ENCODE data around the gene PTPN4. TPM values are rescaled to one million over a fixed set of nuclear protein-coding genes. Genes with fewer than 3 reads are reported as not detected.

The PTPN4 gene
- total RNA-seq, 1 experiment from 2014 or later: 80.5 TPM

GRCh38 chr2:119857742-119858141 is 98.0 kb downstream of the PTPN4 start:
- Histone ChIP-seq H2BK12ac (ENCODE audit: insufficient read length, low read depth, low read length) (no peak overlapping the region), H3K79me2 (ENCODE audit: insufficient read depth, low read length) (peaks cover 5% of the 10 kb centered on the region; the same call in 1 of the 2 replicates), H3K23me2 (ENCODE audit: insufficient read length, low read depth, low read length, poor library complexity, severe bottlenecking) (no peaks in the 10 kb centered on the region), H3K79me1 (ENCODE audit: insufficient read depth, low read depth, low read length, poor library complexity, severe bottlenecking) (peaks cover 11% of the 10 kb centered on the region), H3K14ac (ENCODE audit: insufficient read depth, low read length) (no peak overlapping the region), H3K18ac (ENCODE audit: insufficient read length, low read depth, low read length) (no peak overlapping the region), H4K8ac (replicated peaks; ENCODE audit: insufficient read length, low read depth, low read length) (no peak overlapping the region), H2BK120ac (ENCODE audit: low read depth, low read length, poor library complexity, severe bottlenecking) (no peak overlapping the region), H2BK5ac (ENCODE audit: insufficient read length, low read length) (no peak overlapping the region), H4K20me1 (ENCODE audit: control insufficient read depth, insufficient read depth, insufficient read length) (no peaks in the 10 kb centered on the region), H3T11ph (ENCODE audit: low read length) (no peak overlapping the region), H3K4me2 (ENCODE audit: insufficient read depth, insufficient read length, low read length) (no peak overlapping the region), H2AK5ac (ENCODE audit: insufficient read length, low read length) (no peak overlapping the region), H3K4ac (ENCODE audit: low read depth, low read length) (no peak overlapping the region), H3K9ac (ENCODE audit: extremely low read depth, insufficient read length, low read length) (no peak overlapping the region), H3K4me1 (ENCODE audit: insufficient read depth, low read length) (peaks cover 4% of the 10 kb centered on the region; the same call in 1 of the 2 replicates), H4K91ac (ENCODE audit: insufficient read length, low read depth, low read length) (no peak overlapping the region), H3K23ac (ENCODE audit: insufficient read length, low read depth, low read length) (no peak overlapping the region), H3K9me3 (ENCODE audit: control insufficient read depth, low read depth, low read length) (no peaks in the 10 kb centered on the region), H3K56ac (ENCODE audit: insufficient read length, low read depth, low read length) (no peak overlapping the region), H2AFZ (ENCODE audit: low read length) (no peak overlapping the region), H2BK20ac (ENCODE audit: low read depth, low read length, poor library complexity, severe bottlenecking) (no peak overlapping the region), H3K27me3 (ENCODE audit: insufficient read depth, low read length) (no peaks in the 10 kb centered on the region), H3K27ac (ENCODE audit: insufficient read length, low read depth, low read length) (no peak overlapping the region), H2BK15ac (ENCODE audit: low read depth, low read length) (no peak overlapping the region), H4K5ac (ENCODE audit: insufficient read length, low read depth, low read length) (no peak overlapping the region)
- DNase-seq: no peak
- no peaks in the 10 kb centered on the region for H3K27me3 Mint-ChIP-seq (ENCODE audit: low read depth)
- peaks cover 9 to 13% (median 11%) of the 10 kb centered on the region in 3 experiments for H3K36me3 Mint-ChIP-seq (ENCODE audit: insufficient read depth in 1 of 3, low read depth in 3 of 3)
- H3K4me1 Mint-ChIP-seq: peaks cover 36 to 49% of the 10 kb centered on the region in 2 experiments
- H3K9me3 Mint-ChIP-seq: peaks cover 5 to 9% of the 10 kb centered on the region in 2 experiments
- WGBS (ENCODE audit: extremely low coverage, insufficient read length, low lambda C conversion rate): no CpG with 5 or more reads among the region's 3 CpGs
- peak overlapping the region; percentile 7 to 55 (median 8); a peak in 3 of 7 replicates for H3K27ac Mint-ChIP-seq
- no peak overlapping the region for H3K4me3 Mint-ChIP-seq
- no peak for TF ChIP-seq CTCF (conservative IDR thresholded peaks at IDR 0.05)
